Activated T-helper 1 cell treated with Interleukin-2 at 50 U/mL for 16 hours (primary cell): ENCODE data around the gene RAB40B.

Experiments
- DNase-seq: peaks from one replicate; pipeline ENCODE4 v3.0.0-alpha.2; 2020; ENCODE audit warnings: low read depth

The RAB40B gene

GRCh38 chr17:82691714-82692113, 6.8 kb downstream of the RAB40B start:
- DNase-seq = no peak

- no peak for DNase-seq
Measured at GRCh38 chr17:82690786-82691489, 7.6 kb downstream of the RAB40B start.

GRCh38 chr17:82689077-82689476, 9.4 kb downstream of the RAB40B start:
- DNase-seq = no peak

- no peak for DNase-seq
Measured at GRCh38 chr17:82687871-82688270, 10.6 kb downstream of the RAB40B start.

DNA sequence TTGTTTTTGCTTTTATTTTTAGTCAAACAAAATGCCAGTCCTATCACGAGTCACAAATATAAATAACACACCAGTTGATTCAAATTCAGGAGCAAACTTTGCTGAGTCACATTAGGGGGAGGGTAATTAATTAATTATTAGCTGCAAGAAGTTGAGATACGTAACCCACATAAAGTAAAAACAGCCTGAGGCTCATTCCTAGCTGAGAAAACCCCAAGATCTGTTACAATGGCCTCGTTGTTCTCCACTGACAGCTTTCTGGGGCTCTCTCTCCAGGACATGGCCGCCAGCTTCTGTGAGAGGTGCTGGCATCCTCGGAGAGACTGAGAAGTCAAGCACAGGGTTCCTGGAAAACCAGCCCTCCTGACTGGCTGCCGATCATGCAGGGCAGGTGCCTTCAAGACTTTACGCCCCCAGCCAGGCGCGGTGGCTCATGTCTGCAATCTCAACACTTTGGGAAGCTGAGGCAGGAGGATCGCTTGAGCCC, 11.1 kb downstream of the RAB40B start:
- DNase-seq = no peak

GRCh38 chr17:82686366-82687324, 11.9 kb downstream of the RAB40B start:
- DNase-seq = no peak

GRCh38 chr17:82685291-82685690, 13.2 kb downstream of the RAB40B start:
- DNase-seq = no peak

GRCh38 chr17:82684228-82684841, 14.2 kb downstream of the RAB40B start:
- no peak for DNase-seq

DNA sequence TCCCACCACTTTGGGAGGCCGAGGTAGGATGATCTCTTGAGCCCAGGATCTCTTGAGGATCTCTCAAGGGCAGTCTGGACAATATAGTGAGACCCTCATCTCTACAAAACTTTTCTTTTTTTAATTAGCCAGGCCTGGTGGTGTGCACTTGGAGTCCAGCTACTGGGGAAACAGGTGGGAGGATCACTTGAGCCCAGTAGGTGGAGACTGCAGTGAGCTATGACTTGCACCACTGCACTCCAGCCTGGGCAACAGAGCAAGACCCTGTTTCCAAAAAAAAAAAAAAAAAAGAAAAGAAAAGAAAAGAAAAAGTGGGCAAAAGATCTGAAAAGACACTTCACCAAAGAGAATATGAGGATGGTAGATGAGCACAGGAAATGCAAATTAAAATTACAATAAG, 15.0 kb downstream of the RAB40B start:
- DNase-seq = no peak

DNA sequence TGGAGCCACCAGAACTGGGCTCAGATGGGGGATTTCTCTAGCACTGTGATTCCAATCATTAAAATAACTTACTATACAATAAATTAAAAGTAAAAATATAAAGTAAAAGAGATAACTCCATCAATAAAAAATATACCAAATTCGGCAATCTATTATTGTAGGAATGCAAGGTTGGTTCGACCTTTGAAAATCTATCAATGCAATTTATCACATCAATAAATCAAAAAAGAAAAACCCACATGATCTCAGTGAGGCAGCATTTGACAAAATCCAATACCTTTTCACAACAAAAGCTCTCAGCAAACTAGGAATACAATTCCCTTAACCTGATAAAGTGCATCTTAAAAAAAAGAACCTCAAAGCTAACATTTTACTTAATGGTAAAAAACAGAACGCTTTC, 17.0 kb downstream of the RAB40B start:
- no peak for DNase-seq

GRCh38 chr17:82679586-82680465, 18.7 kb downstream of the RAB40B start:
- DNase-seq = no peak

- no peak for DNase-seq
Measured at GRCh38 chr17:82678265-82678891, 20.1 kb downstream of the RAB40B start.

- DNase-seq = no peak
Measured at GRCh38 chr17:82677353-82677925, 21.1 kb downstream of the RAB40B start.

DNA sequence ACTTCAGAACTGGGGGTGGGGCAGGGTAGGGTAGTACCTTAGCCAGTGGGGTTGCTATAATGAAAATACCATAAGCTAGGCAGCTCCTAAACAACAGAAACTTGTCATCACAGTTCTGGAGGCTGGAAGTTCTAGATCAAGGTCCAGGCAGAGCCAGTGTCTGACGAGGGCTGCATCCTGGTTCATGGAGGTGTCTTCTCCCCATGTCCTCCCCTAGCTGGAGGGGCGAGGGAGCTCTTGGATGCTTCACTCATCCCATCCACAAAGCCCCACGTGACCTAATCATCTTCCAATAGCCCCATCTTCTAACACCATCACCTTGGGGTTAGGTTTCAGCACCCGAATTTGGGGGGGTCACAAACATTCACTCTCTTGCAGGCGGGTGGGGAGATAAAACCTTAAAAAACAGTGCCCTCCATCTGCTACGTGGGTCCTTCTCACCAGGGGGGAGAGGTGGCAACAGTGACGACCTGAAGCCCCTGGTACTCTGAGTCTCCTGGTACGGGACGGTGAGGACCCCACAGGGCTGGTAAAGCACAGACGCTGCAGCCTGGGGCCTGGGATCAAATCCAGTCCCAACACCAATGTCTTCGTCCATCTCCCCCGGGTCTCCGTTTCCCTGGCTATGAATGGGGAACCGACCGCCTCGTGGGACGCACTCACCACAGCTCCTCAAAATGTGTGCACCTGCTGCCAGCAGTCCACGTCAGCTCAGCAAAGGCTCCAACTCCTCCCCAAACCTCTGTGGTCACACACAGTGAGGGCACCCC, 22.8 kb downstream of the RAB40B start:
- no peak for DNase-seq

- no peak for DNase-seq
Measured at GRCh38 chr17:82674656-82675475, 23.6 kb downstream of the RAB40B start.

GRCh38 chr17:82670661-82671450, 27.6 kb downstream of the RAB40B start:
- no peak for DNase-seq

DNA sequence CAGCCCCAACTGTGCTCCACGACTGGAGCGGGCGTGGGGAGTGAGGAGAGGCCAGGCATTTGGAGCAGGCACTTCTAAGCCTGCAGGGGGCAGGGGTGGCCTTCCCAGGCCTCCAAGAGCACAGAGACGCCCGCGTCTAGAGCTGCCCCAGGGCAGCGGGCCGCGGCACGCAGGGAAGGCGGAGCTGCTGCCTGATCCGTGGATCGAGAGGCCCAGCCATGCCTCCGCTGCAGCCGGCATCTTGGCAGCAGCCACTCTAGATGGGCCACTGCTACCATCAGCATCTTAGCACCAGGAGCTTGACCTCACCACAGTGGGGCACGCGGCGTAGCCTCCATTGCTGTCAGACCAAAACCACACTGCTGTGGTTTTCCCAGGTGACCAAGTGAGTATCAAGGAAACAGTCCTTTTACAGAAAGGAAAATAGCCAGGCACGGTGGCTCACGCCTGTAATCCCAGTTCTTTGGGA, 29.8 kb downstream of the RAB40B start:
- DNase-seq = no peak

DNA sequence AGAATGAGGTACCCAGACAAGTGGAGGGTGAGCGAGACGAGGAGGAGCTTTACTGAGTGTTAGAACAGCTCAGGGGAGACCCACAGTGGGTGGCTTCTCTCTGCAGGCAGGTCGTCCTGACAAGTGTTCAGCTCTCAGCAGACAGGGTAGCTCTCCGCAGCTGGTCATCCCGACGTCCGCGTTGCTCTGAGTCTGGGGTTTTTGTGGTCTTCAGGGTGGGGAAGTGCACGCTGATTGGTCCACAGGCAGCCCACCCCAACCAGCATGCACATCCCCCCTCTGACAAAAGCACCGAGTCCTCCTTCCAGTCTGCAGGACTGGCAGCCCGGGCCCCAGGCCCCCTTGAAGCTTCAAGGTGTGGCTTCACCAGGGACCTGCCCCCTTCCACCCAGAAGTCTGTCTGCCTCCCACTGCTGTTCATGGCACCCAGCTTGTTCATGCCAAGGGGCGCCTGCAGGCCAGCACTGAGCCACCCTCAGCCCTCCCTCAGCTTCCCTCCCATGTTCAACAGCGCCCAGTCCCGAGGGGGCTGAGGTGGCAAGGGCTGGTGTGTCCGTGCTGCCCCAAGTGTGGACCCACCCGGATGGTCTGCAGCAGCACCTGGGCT, 30.4 kb downstream of the RAB40B start:
- no peak for DNase-seq
